ENCODE results near the gene TTC29. TPM values are rescaled to one million over a fixed set of nuclear protein-coding genes. Genes with fewer than 3 reads are reported as not detected.
"Not testable (repeated sequence)": the region's sequence is repeated elsewhere in the genome, so short reads cannot be mapped to it uniquely, and the experiment has no call there.

TTC29 gene
- total and polyA plus RNA-seq, 2 experiments from 2014 or later = not detected

DNA sequence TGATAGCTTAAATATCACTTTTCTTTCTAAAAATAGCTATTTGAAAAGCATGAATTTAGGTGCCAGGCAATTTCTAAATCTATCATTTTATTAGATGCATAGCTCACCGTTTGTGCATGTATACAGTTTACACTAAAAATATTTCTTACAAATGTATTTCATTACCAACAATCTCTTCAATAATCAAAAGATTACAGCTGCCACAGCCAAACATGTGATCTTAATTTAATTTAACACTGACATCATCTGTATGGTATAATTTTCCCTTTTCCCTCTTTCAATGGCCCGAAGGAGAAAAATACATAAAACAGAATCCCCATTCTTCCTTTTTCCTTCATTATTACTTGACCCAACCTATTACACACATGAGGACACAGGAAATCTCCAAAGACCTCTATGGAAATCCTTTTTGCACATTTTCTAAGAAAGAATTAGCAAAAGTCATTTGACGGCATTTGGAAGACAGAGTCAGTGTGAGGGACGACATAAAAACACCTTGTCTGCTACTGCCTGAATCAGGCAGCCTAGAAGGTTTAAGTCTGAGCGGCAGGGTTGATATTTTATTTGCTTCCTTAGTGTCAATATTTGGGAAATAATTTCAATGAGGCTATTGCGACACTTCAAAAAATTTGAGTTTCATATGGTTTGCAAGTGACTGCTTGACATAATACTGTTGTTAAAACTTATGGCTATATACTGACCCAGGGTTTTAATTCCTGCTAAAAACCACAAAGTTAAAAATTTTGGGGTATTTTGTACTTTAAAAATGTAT, 111.2 kb downstream of the TTC29 start:
- H3K36me3 ChIP-seq (ENCODE audit: low read depth) = no peaks in the 10 kb centered on the region
- no peaks in the 10 kb centered on the region for H3K79me2 ChIP-seq (ENCODE audit: insufficient read depth)
- H3K27ac ChIP-seq = no peak overlapping the region
- H3F3A ChIP-seq (ENCODE audit: insufficient read depth) = no peaks in the 10 kb centered on the region
- H3K9ac ChIP-seq = no peak overlapping the region
- peaks cover 5% of the 10 kb centered on the region for H3K27me3 ChIP-seq (replicated peaks; ENCODE audit: insufficient read depth)
- no peaks in the 10 kb centered on the region for H3K4me1 ChIP-seq (ENCODE audit: insufficient read depth)
- no peaks in the 10 kb centered on the region for H4K20me1 ChIP-seq (ENCODE audit: insufficient read depth)
- no peak overlapping the region for H3K4me2 ChIP-seq (ENCODE audit: unreplicated experiment)
- no peaks in the 10 kb centered on the region for H3K9me2 ChIP-seq (ENCODE audit: insufficient read depth)
- TF ChIP-seq EZH2 (IDR thresholded peaks at IDR 0.05; ENCODE audit: insufficient read depth, poor library complexity, severe bottlenecking) = no peak
- no peak for TF ChIP-seq EZH2phosphoT487 (IDR thresholded peaks at IDR 0.05; ENCODE audit: insufficient read depth, low read depth)
- in situ Hi-C loops (cut with MboI) = no loop called here
- 15 to 17% methylated on average over 6 of the region's 6 CpGs for WGBS, 2 experiments (ENCODE audit: low coverage in 1 of 2, low lambda C conversion rate in 2 of 2, missing lambda C conversion rate in 2 of 2)
- H2AFZ ChIP-seq = no peak overlapping the region
- H3K9me3 ChIP-seq (ENCODE audit: low read depth) = no peaks in the 10 kb centered on the region
- no peak for DNase-seq
- H3K4me3 ChIP-seq = no peak overlapping the region

DNA sequence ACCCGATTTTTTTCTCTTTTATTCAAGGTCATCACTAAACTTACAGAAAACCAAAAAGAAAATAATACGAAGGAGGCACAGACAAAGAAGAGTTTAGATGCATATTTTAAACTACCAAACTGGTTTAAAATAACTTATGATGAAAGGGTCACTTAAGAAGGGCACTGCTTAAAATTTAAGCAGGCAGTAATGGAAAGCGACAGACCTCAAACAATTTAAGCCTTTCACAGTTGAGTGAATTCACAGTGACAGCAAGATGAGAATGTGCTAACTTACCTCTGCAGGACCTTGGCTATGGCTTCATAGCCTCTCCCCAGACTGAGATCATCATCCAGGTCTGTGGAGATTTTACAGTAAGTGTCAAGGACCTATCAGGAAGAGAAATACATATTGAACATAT, 112.1 kb downstream of the TTC29 start:
- in situ Hi-C loops (cut with MboI) = no loop called here
- H3K27me3 ChIP-seq (replicated peaks; ENCODE audit: insufficient read depth) = peaks cover 5% of the 10 kb centered on the region

DNA sequence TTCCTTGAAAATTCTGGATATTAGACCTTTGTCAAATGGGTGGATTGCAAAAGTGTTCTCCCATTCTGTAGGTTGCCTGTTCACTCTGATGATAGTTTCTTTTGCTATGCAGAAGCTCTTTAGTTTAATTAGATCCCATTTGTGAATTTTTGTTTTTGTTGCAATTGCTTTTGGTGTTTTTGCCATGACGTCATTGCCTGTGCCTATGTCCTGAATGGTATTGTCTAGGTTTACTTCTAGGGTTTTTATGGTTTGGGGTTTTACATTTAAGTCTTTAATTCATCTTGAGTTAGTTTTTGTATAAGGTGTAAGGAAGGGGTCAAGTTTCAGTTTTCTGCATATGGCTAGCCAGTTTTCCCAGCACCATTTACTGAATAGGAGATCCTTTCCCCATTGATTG, 122.7 kb downstream of the TTC29 start:
- H3K27me3 ChIP-seq (replicated peaks; ENCODE audit: insufficient read depth); H3K9ac ChIP-seq; H3K9me2 ChIP-seq (ENCODE audit: insufficient read depth); H3K79me2 ChIP-seq (ENCODE audit: insufficient read depth); H4K20me1 ChIP-seq (ENCODE audit: insufficient read depth); in situ Hi-C loops (cut with MboI); H3K36me3 ChIP-seq (ENCODE audit: low read depth); H3F3A ChIP-seq (ENCODE audit: insufficient read depth); H3K27ac ChIP-seq; H2AFZ ChIP-seq; H3K4me1 ChIP-seq (ENCODE audit: insufficient read depth); DNase-seq; H3K9me3 ChIP-seq (ENCODE audit: low read depth); H3K4me3 ChIP-seq; H3K4me2 ChIP-seq (ENCODE audit: unreplicated experiment): not testable (repeated sequence)
- WGBS, 2 experiments (ENCODE audit: low coverage in 1 of 2, low lambda C conversion rate in 2 of 2, missing lambda C conversion rate in 2 of 2) = 38 to 44% methylated on average over 1 of the region's 1 CpG

More for the DNA sequence above, 112.1 kb downstream of the TTC29 start:
- Histone ChIP-seq H3K4me2 (ENCODE audit: unreplicated experiment) (no peak overlapping the region), H4K20me1 (ENCODE audit: insufficient read depth) (no peaks in the 10 kb centered on the region), H3K4me3 (no peak overlapping the region), H3K4me1 (ENCODE audit: insufficient read depth) (no peaks in the 10 kb centered on the region), H3K9me3 (ENCODE audit: low read depth) (no peaks in the 10 kb centered on the region), H3K9ac (no peak overlapping the region), H3F3A (ENCODE audit: insufficient read depth) (no peaks in the 10 kb centered on the region), H3K79me2 (ENCODE audit: insufficient read depth) (no peaks in the 10 kb centered on the region), H2AFZ (no peak overlapping the region), H3K9me2 (ENCODE audit: insufficient read depth) (no peaks in the 10 kb centered on the region), H3K27ac (no peak overlapping the region), H3K36me3 (ENCODE audit: low read depth) (no peaks in the 10 kb centered on the region)
- TF ChIP-seq EZH2phosphoT487 (IDR thresholded peaks at IDR 0.05; ENCODE audit: insufficient read depth, low read depth) = no peak
- no peak for TF ChIP-seq EZH2 (IDR thresholded peaks at IDR 0.05; ENCODE audit: insufficient read depth, poor library complexity, severe bottlenecking)
- no peak for DNase-seq
- WGBS, 2 experiments (ENCODE audit: low coverage in 1 of 2, low lambda C conversion rate in 2 of 2, missing lambda C conversion rate in 2 of 2) = 37 to 40% methylated on average over 3 of the region's 3 CpGs

DNA sequence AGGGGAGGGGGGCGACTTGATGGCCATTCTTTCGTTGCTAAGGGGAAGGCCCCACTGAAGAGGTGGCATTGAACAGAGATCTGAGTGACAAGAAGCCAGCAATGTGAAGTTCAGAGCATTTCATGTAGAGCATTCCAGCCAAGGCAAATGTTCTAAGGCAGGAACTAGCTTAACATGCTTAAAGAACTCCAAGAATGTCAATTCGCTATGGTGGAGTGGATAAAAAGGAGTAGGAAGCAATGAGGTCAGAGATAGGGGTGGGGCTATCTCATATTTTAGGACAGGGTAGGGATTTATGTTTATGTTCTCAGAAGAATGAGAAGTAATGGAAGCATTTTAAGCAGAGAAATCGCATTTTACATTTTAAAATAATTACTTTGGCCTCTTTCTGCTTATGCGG, 130.9 kb downstream of the TTC29 start:
- Histone ChIP-seq H3K9ac (no peak overlapping the region), H3K27ac (no peak overlapping the region), H3K4me2 (ENCODE audit: unreplicated experiment) (no peak overlapping the region), H3F3A (ENCODE audit: insufficient read depth) (no peaks in the 10 kb centered on the region), H2AFZ (no peak overlapping the region), H3K4me3 (no peak overlapping the region), H3K79me2 (ENCODE audit: insufficient read depth) (no peaks in the 10 kb centered on the region), H4K20me1 (ENCODE audit: insufficient read depth) (no peaks in the 10 kb centered on the region), H3K36me3 (ENCODE audit: low read depth) (no peaks in the 10 kb centered on the region), H3K4me1 (ENCODE audit: insufficient read depth) (no peaks in the 10 kb centered on the region), H3K9me3 (ENCODE audit: low read depth) (no peaks in the 10 kb centered on the region), H3K9me2 (ENCODE audit: insufficient read depth) (no peaks in the 10 kb centered on the region), H3K27me3 (replicated peaks; ENCODE audit: insufficient read depth) (no peaks in the 10 kb centered on the region)
- 21 to 23% methylated on average over 5 of the region's 5 CpGs for WGBS, 2 experiments (ENCODE audit: low coverage in 1 of 2, low lambda C conversion rate in 2 of 2, missing lambda C conversion rate in 2 of 2)
- TF ChIP-seq EZH2 (IDR thresholded peaks at IDR 0.05; ENCODE audit: insufficient read depth, poor library complexity, severe bottlenecking) (no peak), EZH2phosphoT487 (IDR thresholded peaks at IDR 0.05; ENCODE audit: insufficient read depth, low read depth) (no peak)
- in situ Hi-C loops (cut with MboI) = no loop called here
- no peak for DNase-seq

DNA sequence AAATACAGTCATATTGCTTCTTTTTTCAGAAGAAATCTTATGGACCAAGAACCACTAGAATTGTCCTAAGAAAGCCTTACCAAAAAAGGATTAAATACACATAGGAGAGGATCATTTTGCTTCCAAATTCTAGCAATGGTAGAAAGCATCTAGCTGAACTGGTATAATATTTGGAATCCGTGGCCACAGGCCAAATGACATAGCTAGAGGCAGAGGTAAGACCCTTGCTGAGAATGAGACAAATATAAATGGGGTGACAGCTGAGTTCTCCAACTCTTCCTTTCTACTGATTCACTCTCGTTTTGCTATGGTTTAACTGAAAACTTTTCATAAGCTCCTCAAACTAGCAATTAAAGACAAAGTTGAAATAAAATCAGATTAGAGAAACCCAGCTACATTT, 150.0 kb downstream of the TTC29 start:
- DNase-seq = no peak
- H3K36me3 ChIP-seq (ENCODE audit: low read depth) = no peaks in the 10 kb centered on the region
- no peaks in the 10 kb centered on the region for H3K27me3 ChIP-seq (replicated peaks; ENCODE audit: insufficient read depth)
- H3K9me2 ChIP-seq (ENCODE audit: insufficient read depth) = no peaks in the 10 kb centered on the region
- no peaks in the 10 kb centered on the region for H3K9me3 ChIP-seq (ENCODE audit: low read depth)
- H3K4me1 ChIP-seq (ENCODE audit: insufficient read depth) = no peaks in the 10 kb centered on the region
- WGBS, 2 experiments (ENCODE audit: low coverage in 1 of 2, low lambda C conversion rate in 2 of 2, missing lambda C conversion rate in 2 of 2) = 0 to 1% methylated on average over 2 of the region's 2 CpGs
- H3K9ac ChIP-seq = no peak overlapping the region
- no peaks in the 10 kb centered on the region for H4K20me1 ChIP-seq (ENCODE audit: insufficient read depth)
- TF ChIP-seq EZH2phosphoT487 (IDR thresholded peaks at IDR 0.05; ENCODE audit: insufficient read depth, low read depth) (no peak), EZH2 (IDR thresholded peaks at IDR 0.05; ENCODE audit: insufficient read depth, poor library complexity, severe bottlenecking) (no peak)
- no peak overlapping the region for H2AFZ ChIP-seq
- no peaks in the 10 kb centered on the region for H3K79me2 ChIP-seq (ENCODE audit: insufficient read depth)
- in situ Hi-C loops (cut with MboI) = no loop called here
- H3K4me2 ChIP-seq (ENCODE audit: unreplicated experiment) = no peak overlapping the region
- H3K27ac ChIP-seq = no peak overlapping the region
- H3K4me3 ChIP-seq = no peak overlapping the region
- no peaks in the 10 kb centered on the region for H3F3A ChIP-seq (ENCODE audit: insufficient read depth)

Data from GM23248 (cell line).